GM10266 (cell line): Measurements from ENCODE around the gene MOSMO.

Experiments used
- DNase-seq: peaks from one replicate; pipeline ENCODE4 v3.0.0; 2012; ENCODE audit errors: extremely low spot score
- TF ChIP-seq, protein P1 (sequence below): IDR thresholded peaks from 2 replicates; pipeline ENCODE4 v1.5.1; 2012; ENCODE audit warnings: mild to moderate bottlenecking, low read depth; ENCODE audit not compliant: control insufficient read depth, insufficient read depth; ENCODE audit errors: missing control alignments

The MOSMO gene

DNA sequence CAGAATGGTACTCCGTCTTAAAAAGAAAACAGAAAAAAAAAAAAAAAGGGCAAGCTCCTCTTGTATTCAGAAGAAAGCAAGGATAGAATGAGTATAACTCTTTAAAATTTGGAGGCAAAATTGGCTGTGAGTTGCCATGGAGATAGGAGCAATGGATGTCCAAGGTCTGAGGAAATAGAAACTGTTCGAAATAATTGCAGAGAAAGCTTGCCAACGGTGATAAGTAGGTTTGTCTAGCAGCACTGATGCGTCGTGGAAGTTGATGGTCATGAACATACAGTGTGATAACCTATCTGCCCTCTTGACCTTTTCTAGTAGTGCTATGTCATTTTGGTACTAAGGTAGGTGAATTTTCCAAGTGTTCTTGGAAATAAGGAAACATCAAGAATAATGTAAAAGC, 3.0 kb downstream of the MOSMO start:
- TF ChIP-seq, protein P1, sequence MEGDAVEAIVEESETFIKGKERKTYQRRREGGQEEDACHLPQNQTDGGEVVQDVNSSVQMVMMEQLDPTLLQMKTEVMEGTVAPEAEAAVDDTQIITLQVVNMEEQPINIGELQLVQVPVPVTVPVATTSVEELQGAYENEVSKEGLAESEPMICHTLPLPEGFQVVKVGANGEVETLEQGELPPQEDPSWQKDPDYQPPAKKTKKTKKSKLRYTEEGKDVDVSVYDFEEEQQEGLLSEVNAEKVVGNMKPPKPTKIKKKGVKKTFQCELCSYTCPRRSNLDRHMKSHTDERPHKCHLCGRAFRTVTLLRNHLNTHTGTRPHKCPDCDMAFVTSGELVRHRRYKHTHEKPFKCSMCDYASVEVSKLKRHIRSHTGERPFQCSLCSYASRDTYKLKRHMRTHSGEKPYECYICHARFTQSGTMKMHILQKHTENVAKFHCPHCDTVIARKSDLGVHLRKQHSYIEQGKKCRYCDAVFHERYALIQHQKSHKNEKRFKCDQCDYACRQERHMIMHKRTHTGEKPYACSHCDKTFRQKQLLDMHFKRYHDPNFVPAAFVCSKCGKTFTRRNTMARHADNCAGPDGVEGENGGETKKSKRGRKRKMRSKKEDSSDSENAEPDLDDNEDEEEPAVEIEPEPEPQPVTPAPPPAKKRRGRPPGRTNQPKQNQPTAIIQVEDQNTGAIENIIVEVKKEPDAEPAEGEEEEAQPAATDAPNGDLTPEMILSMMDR, result no peak
- no peak for DNase-seq

DNA sequence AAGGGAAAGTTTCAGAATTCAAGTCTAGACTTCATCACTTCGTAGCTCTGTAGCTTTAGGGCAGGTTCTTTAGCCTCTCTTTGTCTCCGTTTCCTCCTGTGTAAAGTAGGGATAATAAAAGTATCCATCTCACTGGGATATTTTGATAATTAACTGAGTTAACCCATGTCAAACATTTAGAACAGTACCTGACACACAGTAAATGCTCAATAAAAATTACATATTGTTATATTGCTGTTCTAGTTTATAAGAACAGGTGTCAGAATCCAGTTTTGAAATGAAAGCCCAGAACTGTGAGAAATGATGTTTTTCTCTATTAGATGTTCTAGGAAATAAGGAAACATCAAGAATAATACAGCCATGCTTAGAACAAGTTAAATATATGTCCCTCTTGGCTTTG, 4.3 kb downstream of the MOSMO start:
- TF ChIP-seq, protein P1, result no peak
- DNase-seq, result no peak

DNA sequence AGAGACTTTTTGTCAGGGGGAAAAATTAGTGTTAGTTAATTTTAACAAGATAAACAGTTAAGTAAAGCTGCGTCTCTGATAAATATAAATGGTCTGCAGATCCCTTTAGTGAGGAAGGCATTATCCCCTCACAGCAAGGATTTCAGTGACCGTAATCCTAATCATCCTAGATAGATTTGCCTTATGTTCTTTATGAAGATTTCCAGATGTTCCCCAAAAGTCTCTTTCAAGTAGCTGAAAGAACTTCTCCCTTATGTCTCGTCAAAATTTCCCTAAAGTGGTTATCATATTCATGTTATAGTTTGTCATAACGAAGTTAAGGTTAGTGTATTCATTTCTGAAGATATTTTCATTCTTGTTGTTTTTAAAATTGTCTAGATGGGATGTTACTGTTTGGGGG, 5.6 kb downstream of the MOSMO start:
- no peak for DNase-seq

DNA sequence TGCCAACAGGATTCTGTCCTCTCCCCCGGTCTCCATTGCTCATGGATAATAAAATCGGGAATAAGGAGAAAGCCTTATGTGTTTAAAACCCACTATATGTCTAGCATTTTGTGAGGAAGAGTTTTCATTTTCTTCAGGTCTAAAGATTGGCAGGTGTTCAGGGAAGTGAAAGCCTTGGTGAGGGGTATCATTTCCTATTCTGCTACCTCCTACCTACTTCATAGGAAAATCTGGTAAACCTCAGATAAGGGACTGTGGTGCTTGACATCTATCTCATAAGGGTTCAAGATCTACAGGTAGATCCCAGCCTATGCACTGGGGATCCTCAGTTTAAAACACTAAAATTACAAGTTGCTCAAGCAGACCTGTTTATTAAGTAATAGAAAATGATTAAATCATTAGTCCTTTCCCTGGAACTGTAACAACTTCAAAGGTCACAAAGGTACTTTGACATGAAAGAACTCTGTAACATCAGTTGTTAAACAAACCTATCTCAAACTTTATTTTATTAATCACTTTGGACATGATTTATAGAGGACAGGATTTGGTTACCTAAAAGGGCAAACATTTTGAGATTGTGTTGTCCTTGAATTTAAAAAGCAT, 6.5 kb downstream of the MOSMO start:
- DNase-seq, result no peak

More for the DNA sequence above, 5.6 kb downstream of the MOSMO start:
- TF ChIP-seq, protein P1, result no peak

DNA sequence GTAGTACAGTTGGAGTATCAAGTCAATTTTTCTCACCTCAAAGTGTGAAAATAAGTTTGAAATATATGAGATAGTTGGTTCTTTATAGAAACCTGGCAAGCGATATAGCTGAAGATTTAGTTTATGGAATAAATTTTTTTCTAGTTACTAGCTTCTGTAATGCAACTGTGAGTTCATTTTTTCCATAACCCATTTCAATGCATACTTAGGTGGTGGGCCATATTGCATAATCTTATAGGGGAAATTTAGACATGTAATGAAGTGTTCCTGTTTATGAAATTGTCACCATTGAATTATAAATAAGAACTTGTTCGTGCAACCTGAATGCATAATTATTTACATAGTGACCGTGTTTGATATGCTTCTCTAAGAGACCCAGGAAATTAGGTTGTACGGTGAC, 9.0 kb downstream of the MOSMO start:
- no peak for DNase-seq
- TF ChIP-seq, protein P1, result no peak

More for the DNA sequence above, 6.5 kb downstream of the MOSMO start:
- TF ChIP-seq, protein P1, result no peak

DNA sequence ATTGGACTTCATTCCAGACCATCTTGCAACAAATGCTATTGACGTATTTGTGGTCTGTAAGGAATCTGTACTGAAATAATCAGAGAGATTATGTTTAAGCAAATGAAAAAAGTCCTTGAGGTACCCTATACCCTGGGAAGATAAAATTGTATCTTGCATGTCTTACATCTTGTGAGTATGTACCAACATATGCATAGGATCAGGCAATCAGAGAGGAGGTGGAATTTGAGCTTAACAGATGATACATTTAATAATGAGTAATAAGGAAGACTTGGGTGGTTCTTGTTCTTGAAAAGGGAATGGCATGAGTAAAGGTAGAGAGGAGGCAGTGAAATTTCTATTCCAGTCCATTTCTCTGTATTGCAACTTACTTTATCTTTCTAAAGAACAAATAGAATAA, 10.6 kb downstream of the MOSMO start:
- TF ChIP-seq, protein P1, result no peak
- no peak for DNase-seq

DNA sequence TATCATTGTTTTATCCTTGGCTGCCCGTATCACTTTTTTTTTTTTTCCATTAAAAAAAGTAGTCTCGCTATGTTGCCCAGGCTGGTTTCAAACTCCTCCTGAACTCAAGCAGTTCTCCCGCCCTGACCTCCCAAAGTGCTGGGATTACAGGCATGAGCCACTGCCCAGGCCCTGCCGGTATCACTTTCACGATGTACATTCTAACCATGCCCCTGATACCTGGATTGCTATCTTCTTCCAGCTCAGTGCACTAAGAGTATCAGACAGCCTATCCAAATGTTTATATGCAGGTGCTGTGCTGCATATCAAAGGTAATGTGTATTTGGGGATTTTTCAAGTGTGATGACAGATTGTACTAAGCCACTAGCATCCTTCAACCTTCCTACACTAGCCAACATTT, 14.2 kb downstream of the MOSMO start:
- TF ChIP-seq, protein P1, result no peak
- DNase-seq, result no peak
